HG03520 (cell line): Measurements from ENCODE around the gene ZFYVE19.
"Not testable (repeated sequence)": the region's sequence is repeated elsewhere in the genome, so short reads cannot be mapped to it uniquely, and the experiment has no call there.

ENCODE experiments used
- ATAC-seq: cut with Tn5 transposase; IDR thresholded peaks from one replicate; pipeline ENCODE4 v1.9.1; 2021; ENCODE audit warnings: mild to moderate bottlenecking, moderate library complexity; ENCODE audit not compliant: unreplicated experiment

Gene ZFYVE19

DNA sequence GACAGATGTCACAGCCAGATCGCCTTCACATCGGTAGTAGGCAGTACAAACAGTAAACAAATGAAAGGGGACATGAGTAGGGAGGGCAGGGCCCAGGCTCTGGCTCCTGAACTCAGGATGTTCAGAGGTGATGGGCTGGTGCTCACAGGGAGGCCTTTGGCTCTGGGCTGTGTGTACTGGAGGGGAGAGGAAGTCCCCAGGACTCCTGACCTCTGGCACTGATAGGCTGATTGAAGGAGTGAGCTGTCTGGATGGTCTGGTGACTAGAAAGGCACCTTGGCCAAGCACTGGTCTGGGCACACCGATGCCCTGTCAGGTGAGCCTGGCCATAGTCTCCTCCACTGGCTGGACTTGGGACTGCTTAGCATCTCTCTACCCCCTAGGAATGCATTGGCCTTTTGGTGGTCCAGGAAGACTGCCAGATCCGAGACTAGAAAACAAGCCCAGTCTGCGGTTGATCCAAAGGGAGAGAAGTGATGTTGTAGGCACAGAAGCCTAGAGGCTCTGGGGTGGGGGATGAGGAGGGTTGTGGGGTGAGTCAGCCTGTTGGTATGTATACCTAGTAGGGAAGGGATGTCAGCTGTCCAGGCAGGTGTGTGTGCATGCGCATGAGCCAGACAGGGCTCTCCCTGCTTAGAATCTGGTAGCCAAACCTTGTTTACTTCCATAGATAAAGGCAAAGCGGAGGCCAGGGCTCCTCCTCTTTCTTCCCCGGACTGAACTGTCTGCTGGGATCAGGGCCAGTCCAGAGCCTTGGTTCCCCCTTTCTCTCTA is 38.8 kb downstream of the ZFYVE19 start:
- ATAC-seq: no peak

DNA sequence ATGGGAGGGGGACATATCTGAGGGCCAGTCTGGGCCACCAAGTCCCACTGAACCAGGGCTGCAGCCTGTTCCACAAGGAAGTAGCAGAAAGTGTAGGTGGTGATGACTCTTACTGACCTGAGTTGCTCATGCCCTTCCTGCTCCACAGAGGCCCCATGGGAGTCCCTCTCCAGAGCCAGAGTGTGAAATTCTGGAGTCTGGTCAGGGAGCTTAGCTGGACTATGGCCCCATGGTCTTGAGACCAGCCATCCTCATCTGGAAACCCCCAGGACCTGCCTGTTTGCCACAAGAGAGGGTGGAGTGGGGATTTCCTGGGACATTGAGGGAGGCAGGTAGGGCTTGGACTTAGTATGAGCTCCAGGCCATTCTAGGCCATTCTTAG is 39.9 kb downstream of the ZFYVE19 start:
- no peak for ATAC-seq

DNA sequence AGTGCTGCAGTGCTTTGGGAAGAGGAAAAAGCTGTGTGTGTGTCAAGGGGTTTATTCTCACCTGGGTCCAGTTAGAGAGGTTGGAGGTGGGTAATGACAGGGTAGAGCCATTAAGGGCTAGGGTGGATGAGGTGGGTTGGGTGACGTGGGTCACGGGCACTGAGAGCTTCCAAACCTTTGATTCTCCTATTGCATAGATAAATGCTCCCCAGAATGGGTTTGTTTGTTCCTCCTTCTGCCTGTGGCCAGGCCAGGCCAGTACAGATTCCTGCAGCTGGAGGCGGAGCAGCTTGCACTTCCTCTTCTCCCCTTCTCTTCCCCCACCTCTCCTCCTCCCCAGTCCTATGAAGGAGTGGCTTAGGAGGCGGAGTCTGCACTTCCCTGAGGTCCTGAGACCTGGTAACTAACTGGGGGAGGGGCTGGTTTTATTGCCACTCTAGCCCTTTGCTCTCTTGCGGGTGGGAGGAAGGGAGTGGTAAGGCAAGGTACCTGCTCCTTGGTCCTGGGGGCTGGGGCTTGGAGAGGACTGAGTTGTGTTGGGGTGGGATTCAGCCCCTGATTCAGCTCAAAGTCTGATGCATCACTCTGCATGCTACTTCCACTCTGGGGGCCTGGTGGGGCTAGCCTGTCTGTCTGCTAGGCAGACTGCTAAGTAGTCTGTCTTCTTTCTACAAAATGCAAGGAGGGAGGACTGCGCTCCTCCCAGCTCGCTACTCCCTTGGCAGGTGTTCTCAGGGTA is 40.5 kb downstream of the ZFYVE19 start:
- ATAC-seq: no peak

DNA sequence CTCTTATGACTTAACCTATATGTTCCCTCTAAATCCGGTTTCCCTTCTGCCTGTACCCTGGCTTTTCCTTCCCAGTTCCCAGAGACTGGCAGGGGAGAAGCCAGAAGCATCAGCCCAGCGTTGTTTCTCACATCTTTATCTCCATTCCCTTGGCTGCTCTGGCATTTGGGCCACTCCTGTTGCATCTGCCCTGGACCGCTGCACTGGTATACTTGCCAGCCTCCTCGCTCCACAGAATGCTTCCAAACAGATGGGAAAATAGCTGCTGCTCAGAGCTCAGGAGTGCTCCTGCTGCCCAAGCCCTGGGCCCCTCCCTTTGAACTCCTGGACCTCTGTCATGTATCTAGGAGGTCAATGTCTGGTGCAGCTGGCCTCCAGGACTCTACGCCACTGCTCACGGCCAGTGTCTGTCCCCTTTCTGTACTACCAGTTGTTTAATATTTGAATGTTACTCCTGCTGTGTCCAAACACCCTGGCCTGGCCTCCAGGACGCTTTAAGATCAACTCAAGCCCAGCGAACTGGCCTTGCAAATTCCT is 43.8 kb downstream of the ZFYVE19 start:
- no peak for ATAC-seq

DNA sequence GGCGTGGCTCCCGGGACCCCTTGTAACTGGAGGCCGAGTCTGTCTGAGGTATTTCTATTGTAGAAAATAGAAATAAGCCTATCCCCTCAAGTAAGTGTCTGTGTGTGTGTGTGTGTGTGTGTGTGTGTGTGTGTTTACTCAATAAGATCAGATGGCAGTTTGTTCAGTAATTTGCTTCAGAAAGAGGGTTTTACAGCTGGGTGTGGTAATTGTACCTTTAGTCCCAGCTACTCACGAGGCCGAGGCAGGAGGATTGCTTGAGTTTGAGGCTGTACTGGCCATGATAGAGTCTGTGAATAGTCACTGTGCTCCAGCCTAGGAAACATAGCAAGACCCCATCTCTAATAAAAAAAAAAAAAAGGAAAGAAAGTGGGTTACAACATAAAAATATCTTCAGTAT is 45.6 kb downstream of the ZFYVE19 start:
- ATAC-seq: no peak

DNA sequence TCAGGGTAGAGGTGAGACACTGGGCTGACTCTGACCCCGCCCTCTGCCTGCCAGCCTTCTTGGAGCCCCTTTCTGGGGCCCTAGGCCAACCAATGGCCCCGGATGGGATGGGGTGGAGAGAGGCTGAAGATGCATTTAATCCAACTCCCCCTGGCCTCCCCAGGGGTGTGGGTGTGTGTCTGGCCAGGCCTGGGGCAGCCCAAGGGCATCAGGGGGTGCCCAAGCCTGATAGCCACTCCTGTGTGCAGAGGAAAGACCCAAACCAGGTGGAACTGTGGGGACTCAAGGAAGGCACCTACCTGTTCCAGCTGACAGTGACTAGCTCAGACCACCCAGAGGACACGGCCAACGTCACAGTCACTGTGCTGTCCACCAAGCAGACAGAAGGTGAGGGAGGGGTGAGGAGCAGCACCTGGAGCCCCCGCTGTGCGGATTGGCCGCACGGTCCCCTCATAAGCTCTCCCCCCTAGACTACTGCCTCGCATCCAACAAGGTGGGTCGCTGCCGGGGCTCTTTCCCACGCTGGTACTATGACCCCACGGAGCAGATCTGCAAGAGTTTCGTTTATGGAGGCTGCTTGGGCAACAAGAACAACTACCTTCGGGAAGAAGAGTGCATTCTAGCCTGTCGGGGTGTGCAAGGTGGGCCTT is 46.5 kb downstream of the ZFYVE19 start:
- ATAC-seq: no peak

DNA sequence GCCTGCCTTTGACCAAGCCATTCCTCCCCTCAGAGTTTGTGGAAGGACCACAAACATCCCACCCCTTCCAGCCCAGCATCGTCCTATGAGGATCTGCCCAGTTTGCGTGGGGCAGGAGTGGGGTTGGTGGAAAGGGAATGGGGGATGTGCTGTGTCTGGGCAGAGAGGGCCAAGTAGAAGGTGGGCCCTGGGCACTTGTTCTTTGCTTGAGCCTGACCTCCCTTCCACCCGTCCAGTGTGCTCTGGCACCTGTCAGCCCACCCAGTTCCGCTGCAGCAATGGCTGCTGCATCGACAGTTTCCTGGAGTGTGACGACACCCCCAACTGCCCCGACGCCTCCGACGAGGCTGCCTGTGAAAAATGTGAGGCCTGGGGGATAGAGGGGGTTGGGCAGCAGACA is 47.3 kb downstream of the ZFYVE19 start:
- ATAC-seq: no peak

DNA sequence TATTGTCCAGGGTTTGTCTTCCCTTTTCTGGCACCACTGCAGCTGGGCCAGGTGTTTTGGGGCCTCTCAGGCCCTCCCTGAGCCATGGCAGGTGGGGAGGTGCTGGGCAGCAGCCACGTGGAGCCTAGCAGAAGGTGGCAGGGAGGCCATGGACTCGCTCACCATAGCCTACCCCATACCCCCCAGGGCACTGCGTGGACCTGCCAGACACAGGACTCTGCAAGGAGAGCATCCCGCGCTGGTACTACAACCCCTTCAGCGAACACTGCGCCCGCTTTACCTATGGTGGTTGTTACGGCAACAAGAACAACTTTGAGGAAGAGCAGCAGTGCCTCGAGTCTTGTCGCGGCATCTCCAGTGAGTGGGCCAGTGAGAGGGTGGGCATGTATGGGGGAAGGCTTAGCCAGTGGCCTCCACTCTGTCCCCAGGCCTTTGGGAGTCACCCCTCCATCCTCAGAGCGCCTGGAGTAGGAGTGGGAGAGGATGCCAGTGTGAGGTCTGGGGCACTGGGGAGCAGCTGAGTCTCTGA is 48.9 kb downstream of the ZFYVE19 start:
- ATAC-seq: no peak

DNA sequence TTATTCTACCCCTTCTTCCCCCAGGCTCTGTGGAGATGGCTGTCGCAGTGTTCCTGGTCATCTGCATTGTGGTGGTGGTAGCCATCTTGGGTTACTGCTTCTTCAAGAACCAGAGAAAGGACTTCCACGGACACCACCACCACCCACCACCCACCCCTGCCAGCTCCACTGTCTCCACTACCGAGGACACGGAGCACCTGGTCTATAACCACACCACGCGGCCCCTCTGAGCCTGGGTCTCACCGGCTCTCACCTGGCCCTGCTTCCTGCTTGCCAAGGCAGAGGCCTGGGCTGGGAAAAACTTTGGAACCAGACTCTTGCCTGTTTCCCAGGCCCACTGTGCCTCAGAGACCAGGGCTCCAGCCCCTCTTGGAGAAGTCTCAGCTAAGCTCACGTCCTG is 49.9 kb downstream of the ZFYVE19 start:
- no peak for ATAC-seq

DNA sequence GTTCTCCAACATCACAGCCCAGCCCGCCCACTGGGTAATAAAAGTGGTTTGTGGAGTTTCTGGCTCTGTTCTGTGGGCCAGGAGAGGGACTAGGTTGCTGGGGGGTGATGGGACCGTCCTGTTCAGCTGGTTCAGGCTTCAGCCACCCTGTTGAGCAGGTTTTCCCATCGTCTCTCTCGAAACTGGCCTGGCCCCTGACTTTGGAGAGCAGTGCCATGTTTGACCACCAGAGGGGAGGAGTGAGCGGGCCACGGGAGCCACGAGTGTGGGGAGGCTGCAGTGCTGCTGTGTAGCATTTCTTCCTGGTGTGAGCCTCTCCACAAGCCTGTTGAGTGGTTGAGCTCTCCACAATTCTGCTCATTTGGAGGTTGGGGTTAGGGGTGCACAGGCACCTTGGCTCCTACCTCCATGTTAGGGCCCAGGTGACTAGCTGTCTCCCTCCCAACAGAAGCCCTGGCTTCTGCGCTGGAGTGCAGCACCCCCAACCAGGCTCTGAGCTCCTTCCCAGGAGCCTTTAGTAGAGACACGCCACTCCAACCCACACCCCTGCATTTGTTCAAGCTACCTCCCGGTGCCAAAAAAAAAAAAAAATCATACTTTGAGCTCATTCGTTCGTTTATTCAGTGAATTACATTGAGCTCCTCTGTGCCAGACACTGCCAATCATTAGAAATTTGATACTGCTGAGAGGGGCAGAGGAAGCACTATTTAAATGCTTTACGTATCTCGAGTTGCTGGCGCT is 50.9 kb downstream of the ZFYVE19 start:
- ATAC-seq: peak; percentile 64

DNA sequence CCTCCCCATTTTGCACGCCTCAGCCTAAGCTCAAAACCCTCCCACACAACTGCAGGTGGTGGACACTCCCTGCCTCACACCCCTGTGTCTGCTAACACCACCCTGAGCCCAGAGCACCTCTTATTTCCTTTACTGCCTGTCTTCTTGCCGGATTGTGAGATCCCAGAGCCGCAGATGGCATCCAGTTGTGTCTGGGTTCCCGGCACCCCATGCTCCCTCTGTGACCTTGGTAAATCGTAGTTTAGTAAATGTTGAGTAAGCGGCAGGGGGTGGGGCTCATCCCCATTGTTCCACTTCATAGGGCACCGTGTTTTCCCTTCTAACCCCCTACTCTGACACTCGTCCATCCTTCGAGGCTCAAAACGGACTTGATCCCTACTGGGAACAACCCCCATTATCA is 51.8 kb downstream of the ZFYVE19 start:
- ATAC-seq: no peak

DNA sequence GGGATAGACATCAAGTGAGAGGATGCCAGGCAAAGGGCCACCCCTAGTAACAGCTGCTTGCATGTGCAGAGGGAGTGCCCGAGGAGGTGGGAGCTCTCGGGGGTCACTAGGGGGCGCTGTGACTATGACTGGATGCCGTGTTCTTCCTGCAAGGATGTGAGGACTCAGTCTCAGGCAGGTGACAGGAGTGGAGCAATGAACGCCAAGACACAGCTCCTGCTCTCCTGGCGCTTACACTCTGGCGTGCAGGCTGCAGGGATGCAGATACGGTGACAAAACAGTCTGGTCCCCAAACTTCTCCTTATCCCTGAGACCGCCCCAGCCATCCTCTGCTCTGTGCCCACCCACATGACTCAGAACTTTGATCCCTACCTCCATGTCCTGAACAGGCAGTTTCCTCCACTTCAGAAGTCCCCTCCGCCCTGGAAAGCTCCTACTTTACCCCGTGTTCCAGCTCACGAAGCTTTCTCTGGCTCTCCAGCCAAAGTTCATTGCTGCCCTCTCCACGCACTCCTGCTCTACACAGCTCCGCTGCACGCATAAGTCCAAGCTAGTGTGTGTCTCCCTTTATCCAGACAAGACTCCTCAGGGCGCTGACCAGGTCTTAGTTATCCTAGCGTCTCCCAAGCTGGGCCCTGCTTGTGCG is 52.4 kb downstream of the ZFYVE19 start:
- peak; percentile 64 for ATAC-seq

DNA sequence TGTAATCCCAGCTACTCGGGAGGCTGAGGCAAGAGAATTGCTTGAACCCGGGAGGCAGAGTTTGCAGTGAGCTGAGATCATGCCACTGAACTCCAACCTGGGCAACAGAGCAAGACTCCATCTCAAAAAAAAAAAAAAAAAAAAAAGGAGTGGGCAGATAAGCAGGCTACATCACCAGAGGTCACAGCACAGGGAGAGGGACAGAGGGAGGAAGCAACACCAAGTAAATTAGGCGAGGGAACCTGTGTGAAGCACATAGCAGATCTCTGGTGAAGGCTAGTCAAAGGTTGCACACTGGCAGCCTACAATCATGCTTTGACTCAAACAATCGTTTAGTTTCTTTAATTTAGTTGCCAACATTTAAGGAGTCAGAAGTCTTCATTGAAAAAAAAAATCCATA is 54.3 kb downstream of the ZFYVE19 start:
- not testable (repeated sequence) for ATAC-seq

DNA sequence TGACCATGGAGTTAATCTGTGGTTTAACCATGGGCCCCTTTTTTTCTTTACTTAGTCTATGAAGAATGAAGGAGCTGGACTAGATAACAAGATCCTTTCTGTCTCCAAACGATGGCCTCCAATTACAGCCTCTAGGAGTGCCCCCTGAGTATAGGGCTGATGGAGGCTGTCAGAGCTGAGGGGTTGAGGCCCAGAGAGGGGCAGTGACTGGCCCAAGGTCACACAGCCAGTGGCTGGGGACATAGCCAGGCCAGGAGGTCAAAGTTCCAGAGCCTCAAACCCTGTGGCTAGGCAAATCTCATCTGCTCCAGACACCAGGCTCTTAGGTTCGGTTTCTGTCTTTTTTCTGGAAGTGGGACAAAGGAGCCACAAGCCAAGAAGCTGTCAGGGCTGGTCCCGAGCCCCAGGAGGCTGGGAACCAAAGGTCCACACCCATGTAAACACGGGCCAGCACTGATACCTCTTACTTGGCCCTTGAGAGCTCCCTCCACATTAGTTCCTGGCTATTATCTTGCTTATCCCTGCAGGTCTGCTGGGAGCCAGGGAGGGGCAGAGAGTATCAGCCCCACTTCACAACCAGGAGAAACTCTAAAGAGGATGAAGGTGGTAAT is 56.9 kb downstream of the ZFYVE19 start:
- no peak for ATAC-seq
